Cardiac septum (tissue), 1 donor: Measurements from ENCODE around the gene SYT9. TPM values are rescaled to one million over a fixed set of nuclear protein-coding genes. Genes with fewer than 3 reads are reported as not detected.

Source experiments
- DNase-seq: peaks from one replicate; pipeline ENCODE4 v3.0.0-alpha.2; 2020; ENCODE audit warnings: low spot score
- intact Hi-C: fragments of 100-400 bp; cut with DNase I; formaldehyde crosslinking; loops from one replicate; pipeline ENCODE4 v1.14.0; 2022
- total RNA-seq: library from RNA; stranded (reverse); fragmentation: NEBNext Ultra II Directional; extraction: Animal tissue kit (Norgen Biotek cat#: 25700); gene quantifications from one replicate; pipeline ENCODE4 v1.2.1, GENCODE V29; 2021
- donor health status: DM: no; HTN: no; CAD: no.

The SYT9 gene
- total RNA-seq, 1 donor from 2014 or later: 0.92 TPM

DNA sequence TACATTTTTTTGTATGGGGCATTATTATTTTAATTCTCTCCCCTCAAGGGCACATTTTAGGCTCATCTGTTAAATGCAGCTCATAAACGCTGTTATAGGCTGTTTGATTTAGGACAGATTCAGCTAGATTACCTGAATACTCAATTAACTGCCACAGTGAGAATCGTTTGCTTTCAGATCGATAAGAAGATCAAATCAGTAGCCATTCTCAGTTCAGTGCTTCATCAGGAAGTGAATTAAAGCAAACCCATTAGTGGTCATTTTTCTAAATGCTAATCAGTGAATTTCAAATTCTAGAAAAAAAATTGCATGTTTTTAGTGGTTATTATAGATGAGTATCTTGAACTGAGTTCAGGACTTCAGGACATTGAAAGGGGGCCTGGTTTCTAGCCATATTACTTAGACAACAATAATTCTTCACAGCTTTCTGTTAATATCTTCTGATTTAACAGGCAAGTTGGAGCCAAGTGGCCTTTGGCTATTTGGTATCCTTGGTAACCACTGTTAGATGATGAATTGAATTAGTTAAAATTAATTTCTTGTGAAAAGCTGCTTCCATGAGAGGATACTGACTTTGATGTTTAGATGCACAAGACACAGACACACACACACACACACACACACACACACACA lies 18.6 kb downstream of the SYT9 start:
- DNase-seq: no peak

DNA sequence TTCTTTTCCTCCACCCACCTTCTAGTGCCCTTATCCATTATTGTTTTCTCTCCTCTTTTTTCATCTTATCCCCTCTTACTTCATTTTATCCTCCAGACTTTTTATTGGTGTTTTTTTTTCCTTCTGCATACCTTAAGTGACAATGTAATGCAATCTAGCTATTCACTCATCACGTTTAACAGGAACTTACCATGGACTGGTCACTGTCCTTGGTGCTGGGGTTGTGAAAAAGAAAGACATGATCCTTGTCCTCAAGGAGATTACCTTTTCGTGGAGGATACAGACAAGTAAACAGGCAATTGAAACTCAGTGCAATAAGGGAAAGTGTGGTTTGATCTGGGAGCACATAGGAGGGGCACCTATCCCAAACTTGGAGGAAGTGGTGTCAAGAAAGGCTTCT lies 20.7 kb downstream of the SYT9 start:
- intact Hi-C loops: no loop called here

More for the DNA sequence above, 18.6 kb downstream of the SYT9 start:
- intact Hi-C loops: no loop called here

DNA sequence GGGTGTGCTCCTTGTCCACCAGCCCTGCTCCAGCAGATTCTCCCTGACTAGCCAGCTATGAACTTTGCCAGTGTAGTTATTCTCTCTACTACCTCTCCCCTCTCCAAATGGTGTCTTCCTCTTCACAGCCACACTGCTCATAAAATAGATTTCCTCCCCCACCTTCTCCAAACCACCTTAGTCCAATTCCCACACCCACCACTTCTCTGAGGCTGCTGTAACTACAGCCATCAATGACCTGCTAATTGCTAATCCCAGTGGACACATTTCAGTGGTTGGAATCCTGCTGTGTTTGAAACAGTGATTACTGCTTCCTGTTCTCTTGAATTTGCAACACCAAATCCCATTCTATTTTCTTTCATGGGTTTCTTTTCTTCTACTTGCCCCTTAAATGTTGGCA lies 23.4 kb downstream of the SYT9 start:
- no peak for DNase-seq
- intact Hi-C loops: no loop called here

More for the DNA sequence above, 20.7 kb downstream of the SYT9 start:
- DNase-seq: no peak

DNA sequence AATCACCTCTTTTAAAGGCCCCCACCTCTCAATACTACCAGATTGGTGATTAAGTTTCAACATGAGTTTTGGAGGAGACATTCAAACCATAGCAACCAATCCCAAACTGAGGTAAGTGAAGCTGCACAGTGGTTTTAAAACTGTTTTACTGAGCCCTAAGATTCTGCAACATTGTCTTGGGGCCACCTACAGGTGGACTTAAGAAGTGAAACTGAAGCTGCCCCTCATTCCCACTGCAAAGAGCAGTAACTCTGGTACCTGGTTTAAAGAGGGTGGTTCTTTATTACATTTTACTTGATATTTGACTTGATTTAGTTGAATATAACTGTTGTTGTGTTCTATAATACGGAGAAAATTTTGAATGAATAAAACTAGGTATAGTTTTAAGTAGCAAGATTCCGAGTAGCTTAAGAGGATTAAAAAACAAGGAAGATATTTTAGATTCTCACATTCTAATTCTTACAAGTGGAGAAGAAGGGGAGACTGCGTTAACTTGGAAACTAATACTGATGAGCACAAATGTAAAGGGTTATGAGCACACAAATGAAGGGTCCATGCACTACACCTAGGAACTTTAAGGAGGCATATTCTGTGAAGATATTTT lies 26.7 kb downstream of the SYT9 start:
- intact Hi-C loops: no loop called here
- no peak for DNase-seq

DNA sequence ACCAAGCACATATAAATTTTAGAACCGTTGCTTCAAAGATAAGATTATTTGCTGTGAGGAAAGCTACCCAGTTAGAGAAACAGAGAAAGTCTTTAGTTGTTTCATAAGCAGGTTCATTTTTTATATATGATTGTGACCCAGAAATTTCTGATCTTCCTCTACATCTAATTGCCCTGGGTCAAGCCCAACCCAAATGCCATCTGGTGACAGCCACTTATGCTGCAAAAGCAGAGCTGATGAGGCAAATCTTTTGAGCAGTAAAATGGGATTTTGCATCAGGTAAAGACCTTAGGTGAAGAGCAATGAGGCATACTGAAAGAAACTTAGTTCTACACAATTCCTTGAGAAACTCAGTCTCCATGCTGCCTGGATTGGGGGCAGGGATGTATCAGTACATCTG lies 28.0 kb downstream of the SYT9 start:
- intact Hi-C loops: no loop called here
- DNase-seq: no peak

DNA sequence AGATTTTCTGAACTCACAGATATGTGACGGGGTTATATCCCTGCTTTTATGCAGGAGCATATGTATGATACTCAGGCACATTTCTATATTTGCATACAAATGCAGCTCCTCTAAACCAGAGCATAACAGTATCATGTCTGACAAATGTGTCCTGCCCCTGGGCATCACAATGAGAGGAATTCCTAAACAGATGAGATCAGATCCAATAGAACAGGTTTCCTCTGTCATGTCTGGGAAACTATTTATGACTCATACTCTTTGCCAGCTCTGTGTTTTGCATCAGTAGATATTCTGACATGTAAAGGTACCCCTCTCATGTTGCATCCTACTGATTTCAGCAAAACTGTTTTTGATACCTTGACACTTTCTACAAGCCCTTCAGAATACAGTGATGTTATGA lies 29.4 kb downstream of the SYT9 start:
- intact Hi-C loops: no loop called here

DNA sequence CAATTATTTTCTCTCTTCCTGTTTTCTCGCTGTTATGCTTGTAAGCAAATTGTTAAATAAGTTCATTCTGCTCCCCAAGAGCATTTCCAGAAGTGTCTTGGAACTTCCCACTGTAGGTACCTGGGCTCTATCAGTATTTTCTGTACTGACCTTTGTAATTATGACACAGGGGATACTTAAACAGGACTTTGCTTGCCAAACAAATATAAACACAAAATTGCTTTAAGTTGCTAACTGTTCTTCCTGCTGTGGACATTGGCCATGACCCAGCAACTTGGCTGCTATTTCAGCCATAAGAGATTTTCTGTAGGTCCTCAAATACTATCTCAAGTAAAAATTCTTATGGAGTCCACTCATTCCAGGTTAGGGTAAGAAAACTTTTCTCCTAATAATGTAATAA lies 30.1 kb downstream of the SYT9 start:
- no peak for DNase-seq
- intact Hi-C loops: no loop called here

More for the DNA sequence above, 29.4 kb downstream of the SYT9 start:
- DNase-seq: no peak

DNA sequence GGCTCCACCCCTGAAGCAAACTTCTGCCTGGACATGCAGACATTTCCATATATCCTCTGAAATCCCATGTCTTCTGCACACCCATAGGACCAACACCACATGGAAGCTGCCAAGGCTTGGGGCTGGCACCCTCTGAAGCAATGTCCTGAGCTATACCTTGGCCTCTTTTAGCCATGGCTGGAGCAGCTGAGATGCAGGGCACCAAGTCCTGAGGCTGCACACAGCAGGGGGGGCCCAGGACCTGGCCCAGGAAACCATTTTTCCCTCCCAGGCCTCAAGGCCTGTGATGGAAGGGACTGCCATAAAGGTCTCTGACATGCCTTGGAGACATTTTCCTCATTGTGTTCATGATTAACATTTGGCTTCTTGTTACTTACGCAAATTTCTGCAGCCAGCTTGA lies 34.5 kb downstream of the SYT9 start:
- intact Hi-C loops: no loop called here
- no peak for DNase-seq

DNA sequence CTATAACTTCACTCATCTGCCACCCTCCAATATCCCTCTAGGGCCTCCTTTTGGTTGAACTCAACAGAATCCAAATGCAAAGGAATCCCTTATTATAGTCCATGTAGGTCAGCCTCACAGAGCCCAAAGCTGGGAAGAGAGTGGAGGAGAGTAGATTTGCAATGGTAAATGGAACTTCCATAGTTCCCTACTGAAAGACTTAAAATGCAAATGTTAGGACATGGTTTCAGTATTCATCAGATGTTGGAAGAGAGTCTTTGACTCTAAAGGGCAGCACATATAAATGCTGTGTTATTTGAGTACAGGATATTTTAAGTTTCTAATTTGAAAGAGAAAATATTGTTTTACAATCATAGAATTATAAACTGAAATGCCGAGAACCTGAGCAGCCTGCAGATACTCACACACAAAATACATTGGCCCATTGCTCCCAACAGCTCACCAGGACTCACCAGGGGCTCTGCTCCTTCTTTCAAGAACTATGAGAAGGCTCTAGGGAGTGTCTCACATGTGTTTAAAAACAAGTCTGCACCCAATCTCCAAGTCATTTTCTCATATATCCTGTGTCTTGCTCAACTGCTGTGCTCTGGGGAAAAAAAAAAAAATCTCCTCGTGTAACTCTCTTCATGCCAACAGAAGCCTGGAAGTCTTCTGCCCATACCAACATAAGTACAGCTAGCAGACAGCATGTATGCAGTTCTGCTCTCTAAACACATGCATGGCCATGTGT lies 39.6 kb downstream of the SYT9 start:
- DNase-seq: no peak
- intact Hi-C loops: no loop called here

DNA sequence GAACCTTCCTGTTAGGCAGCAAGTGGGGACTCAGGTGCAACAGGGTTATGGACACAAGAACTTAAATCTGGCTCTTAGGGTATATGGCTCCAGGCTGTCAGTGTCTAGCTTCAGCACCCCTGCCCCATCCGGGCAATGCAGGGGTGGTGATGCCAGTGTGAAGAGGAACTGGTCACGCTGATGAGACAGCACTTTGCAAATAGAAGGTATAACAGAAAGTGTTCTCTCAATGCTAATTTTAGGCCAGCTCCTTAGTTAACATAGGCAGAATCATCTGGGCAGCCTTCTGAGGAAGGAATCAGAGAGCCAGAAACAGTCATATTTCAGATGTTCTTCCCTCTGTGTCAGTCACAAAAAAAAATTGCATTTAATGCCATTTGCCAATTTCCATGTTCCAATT lies 41.2 kb downstream of the SYT9 start:
- intact Hi-C loops: no loop called here
- DNase-seq: no peak

DNA sequence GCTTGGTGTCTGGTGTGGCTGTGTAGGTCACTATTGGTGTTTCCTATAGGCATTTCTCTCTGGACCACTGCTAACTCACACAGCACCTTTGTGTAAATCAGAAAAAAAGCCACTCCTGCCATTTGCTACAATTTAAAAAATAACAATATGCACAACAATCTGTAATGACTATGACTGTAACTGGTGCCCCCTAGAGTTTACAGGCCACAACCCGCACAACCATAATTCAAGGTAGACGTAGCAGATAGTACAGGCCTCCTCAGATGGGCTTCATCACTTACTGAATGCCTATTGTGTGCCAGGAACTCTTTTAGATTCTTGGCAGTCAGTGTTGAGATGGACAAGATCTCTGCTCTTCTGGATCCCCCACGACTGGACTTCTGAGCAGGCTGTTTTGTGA lies 47.7 kb downstream of the SYT9 start:
- no peak for DNase-seq
- intact Hi-C loops: no loop called here

DNA sequence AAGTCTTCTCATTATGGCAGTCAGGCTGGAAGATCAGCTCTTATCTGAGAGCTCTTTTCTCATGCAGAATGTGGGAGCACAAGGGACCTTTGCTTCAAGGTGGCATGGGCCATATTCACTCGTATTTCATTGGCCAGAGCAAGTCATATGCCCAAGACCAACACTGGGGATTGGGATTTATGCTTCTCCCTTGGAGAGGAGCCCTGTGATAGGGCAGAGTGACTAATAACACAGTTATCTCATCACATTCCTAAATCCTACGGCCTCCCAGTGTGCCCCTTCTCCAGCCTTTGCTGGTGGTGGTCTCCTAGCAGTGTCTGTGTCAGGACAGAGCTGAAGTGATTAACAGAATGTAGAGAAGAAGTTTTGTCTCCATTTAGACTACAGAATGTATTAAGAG lies 48.6 kb downstream of the SYT9 start:
- DNase-seq: no peak
- intact Hi-C loops: no loop called here

DNA sequence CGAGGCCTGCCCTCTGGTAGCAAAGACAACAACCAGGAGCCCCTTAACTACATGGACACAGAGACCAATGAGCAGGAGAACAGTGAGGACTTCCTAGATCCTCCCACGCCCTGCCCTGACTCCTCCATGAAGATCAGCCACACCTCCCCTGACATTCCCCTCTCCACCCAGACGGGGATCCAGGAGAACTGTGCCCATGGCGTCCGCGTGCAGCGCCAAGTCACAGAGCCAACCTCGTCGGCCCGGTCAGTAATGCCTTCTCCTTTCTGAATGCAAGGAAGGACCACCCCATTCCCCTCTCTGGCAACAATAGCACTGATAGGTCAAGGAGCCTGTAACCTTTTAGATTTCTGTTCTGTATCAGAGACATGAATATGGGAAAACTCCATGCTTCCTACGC lies 51.4 kb downstream of the SYT9 start:
- DNase-seq: no peak
- intact Hi-C loops: no loop called here

DNA sequence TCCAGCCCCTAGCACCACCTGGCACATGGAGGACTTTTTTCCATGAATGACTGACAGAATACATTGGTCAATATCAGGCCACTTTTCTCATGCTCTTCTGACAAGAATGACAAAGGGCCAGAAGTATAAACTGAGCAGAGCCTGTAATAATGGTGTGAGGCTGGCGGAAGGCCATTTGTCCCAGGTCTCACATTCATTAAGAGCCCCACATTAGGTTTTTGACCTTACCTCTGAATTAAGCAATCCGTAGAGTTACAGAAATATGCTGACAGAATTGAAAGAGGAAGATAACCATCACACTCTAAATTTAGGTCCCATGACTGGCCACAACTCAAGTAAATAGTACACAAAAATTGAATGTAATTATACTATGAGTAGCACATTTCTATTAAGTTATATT lies 55.2 kb downstream of the SYT9 start:
- intact Hi-C loops: no loop called here
- DNase-seq: no peak

DNA sequence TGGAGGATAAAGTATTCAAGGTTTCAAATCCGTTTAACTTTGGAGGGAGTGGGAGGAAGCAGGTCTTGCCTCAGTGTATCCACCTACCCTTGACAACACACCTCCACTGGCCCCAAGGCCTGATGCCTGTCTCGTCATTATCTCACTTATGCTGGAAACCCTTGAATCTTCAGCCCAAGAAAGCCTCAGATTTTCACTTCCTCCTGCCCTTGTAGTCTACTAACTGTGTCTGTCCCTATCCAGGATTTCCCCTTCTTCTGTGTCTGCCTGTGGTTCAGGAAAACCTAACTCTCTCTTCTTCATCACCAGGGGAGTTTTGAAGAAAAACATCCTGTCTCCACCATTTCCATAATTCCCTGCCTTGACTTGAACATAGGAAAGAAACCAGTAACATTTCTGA lies 56.1 kb downstream of the SYT9 start:
- intact Hi-C loops: no loop called here
- no peak for DNase-seq

DNA sequence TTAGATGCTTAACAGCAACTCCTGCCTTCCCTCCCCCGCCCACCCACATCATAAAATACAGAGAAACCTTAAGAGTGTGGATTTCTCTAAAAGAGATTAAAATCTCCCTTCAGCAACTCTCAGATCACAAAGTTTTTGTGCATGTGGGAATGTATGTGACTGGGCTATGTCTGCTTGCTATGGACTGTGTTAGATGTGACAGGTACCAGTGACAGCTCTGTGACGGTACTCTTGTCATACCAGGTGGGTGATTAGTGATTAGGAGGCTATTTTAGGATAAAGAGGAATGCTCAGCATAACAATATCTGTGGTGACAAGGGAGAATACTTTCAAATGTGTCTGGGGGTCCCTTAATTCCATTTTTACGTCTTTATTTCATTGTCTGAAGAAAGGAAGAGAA lies 60.2 kb downstream of the SYT9 start:
- intact Hi-C loops: no loop called here
- no peak for DNase-seq

DNA sequence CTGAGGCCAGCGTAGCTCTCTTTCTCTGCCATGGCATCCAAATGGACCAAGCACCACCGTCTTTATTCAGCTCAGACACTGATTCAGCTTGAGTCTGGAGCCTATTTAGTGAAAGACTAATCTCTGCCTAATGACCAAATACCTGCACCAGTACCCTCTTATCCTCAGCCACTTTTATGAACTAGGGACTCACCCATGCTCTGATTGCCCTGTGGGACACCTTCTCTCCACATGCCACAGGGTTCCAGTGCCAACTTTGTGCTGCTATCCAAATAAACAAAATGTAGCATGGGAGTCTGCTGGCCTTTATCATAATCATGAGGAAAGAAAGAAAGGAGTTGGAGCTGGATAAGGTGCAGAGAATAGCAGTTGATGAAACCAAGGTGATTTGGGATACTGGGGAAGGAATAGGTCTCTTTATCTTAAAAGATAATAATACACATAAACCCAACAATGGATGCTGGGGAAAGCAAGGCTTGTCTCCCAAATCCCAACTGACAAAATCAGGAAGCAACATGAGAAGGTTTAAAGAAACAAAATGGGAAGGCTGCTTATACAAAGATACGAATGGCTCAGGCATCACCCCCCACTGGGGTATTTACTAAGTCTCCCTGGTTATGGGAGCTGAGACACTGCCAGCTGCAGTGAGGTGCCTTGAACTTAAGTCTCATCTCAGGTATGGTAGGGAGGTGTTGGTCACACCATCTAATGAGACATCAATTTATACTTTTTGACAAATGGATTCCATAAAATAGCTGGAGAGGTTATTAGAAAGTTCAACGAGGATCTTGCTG lies 63.3 kb downstream of the SYT9 start:
- DNase-seq: no peak

DNA sequence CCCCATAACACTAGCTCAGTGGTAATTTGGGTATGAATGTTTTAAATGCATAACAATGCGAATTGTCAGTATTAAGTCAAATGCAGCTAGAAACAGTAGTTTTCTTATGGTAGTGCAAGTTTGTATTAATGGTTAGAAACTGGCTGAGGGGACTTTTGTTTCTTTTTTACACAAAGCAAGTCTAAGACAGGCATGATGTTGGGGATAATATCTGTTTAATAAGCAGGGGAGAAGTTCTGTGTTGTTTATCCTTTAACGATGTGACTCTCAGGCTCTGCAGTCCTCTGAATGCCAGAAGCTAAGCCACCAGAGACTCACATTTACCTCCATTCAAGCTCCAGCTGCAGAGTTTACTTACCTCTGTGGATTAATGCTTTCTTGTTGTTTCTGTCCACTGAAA lies 67.8 kb downstream of the SYT9 start:
- intact Hi-C loops: no loop called here
- no peak for DNase-seq

More for the DNA sequence above, 63.3 kb downstream of the SYT9 start:
- intact Hi-C loops: no loop called here

DNA sequence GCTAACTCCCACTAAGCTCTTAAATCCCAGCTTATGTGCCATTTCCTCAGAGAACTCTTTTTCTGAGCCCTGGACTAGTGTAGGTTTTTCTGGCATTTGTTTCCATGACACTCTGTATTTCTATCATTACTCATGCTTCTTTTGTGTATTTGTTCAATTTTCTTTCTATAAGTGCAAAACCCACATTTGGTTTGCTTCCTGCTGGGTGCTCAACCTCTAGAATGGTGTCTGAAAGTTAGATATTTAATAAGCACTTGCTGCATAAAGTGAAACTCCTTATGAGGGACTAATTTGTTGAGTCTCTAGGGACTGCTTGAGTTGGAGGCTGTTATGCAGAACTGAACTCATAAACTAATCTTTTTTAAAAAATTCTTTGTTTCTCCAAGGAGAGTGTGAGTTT lies 68.6 kb downstream of the SYT9 start:
- intact Hi-C loops: no loop called here
- no peak for DNase-seq
